ENCODE measurements around the gene IFNA2. TPM values are rescaled to one million over a fixed set of nuclear protein-coding genes. Genes with fewer than 3 reads are reported as not detected.
A peak's percentile ranks its signal among the peaks of the same experiment; 100 is the strongest.
"Not testable (repeated sequence)": the region's sequence is repeated elsewhere in the genome, so short reads cannot be mapped to it uniquely, and the experiment has no call there.

IFNA2 gene
- total RNA-seq (2021) (not detected in 2 replicates), Bru-seq, nascent RNA (not detected), BruChase-seq, experiment 1, labeled RNA remaining after a 2-hour chase (not detected), BruChase-seq, experiment 2, labeled RNA remaining after a 6-hour chase (not detected)
- long read RNA-seq, result 0 reads

GRCh38 chr9:21385131-21385670 lies at the start of gene IFNA2:
IFNA2 (minus strand) TSS chr9:21385398; CDS start chr9:21385329, 69 bp downstream.
- no peaks in the 10 kb centered on the region for H3K36me3 ChIP-seq (ENCODE audit: insufficient read depth, low read length, poor library complexity, severe bottlenecking)
- CTCF ChIA-PET, result no interaction called here
- H3K27ac ChIP-seq (ENCODE audit: low read depth, low read length, poor library complexity, severe bottlenecking), result no peak within 1 kb of the TSS
- intact Hi-C loops (cut with micrococcal nuclease; ENCODE audit: unreplicated experiment), result no loop called here
- peaks cover 67% of the 10 kb centered on the region for H3K27me3 ChIP-seq (replicated peaks; ENCODE audit: insufficient read depth, low read depth, low read length, poor library complexity)
- DNase-seq (ENCODE audit: low spot score), result no peak
- BruUV-seq (replicated peaks), result no TSS peak
- POLR2A ChIA-PET (ENCODE audit: low non-redundant PET), result no interaction called here
- no peaks in the 10 kb centered on the region for H3K4me1 ChIP-seq (ENCODE audit: insufficient read depth, low read length, poor library complexity, severe bottlenecking)
- no peak within 1 kb of the TSS for H3K4me3 ChIP-seq (ENCODE audit: low read depth, low read length, poor library complexity, severe bottlenecking)
- TF ChIP-seq CTCF (conservative IDR thresholded peaks at IDR 0.05; ENCODE audit: low read depth, low read length) (no peak), EZH2 (IDR thresholded peaks at IDR 0.05; ENCODE audit: borderline replicate concordance, low read depth, low read length, poor library complexity, severe bottlenecking) (no peak)
- H3K9me3 ChIP-seq (ENCODE audit: low read depth, low read length, poor library complexity, severe bottlenecking), result no peaks in the 10 kb centered on the region

GRCh38 chr9:21435015-21435383 lies 49.8 kb upstream of the IFNA2 start:
- H3K4me1 ChIP-seq (ENCODE audit: insufficient read depth, low read length, poor library complexity, severe bottlenecking); intact Hi-C loops (cut with micrococcal nuclease; ENCODE audit: unreplicated experiment); H3K4me3 ChIP-seq (ENCODE audit: low read depth, low read length, poor library complexity, severe bottlenecking); POLR2A ChIA-PET (ENCODE audit: low non-redundant PET); DNase-seq (ENCODE audit: low spot score); H3K36me3 ChIP-seq (ENCODE audit: insufficient read depth, low read length, poor library complexity, severe bottlenecking); H3K9me3 ChIP-seq (ENCODE audit: low read depth, low read length, poor library complexity, severe bottlenecking); BruUV-seq (replicated peaks); H3K27ac ChIP-seq (ENCODE audit: low read depth, low read length, poor library complexity, severe bottlenecking); H3K27me3 ChIP-seq (replicated peaks; ENCODE audit: insufficient read depth, low read depth, low read length, poor library complexity): not testable (repeated sequence)
- CTCF ChIA-PET, result interaction anchor here (1.0 kb wide), 1 partner anchor 109 kb away, joined by 5 read pairs; no protein-coding TSS in a partner anchor

GRCh38 chr9:21434202-21435014 lies 49.2 kb upstream of the IFNA2 start:
- Histone ChIP-seq H3K4me1 (ENCODE audit: insufficient read depth, low read length, poor library complexity, severe bottlenecking) (no peaks in the 10 kb centered on the region), H3K36me3 (ENCODE audit: insufficient read depth, low read length, poor library complexity, severe bottlenecking) (no peaks in the 10 kb centered on the region), H3K4me3 (ENCODE audit: low read depth, low read length, poor library complexity, severe bottlenecking) (no peak overlapping the region), H3K27ac (ENCODE audit: low read depth, low read length, poor library complexity, severe bottlenecking) (no peak overlapping the region), H3K9me3 (ENCODE audit: low read depth, low read length, poor library complexity, severe bottlenecking) (no peaks in the 10 kb centered on the region), H3K27me3 (replicated peaks; ENCODE audit: insufficient read depth, low read depth, low read length, poor library complexity) (no peaks in the 10 kb centered on the region)
- CTCF ChIA-PET, result interaction anchor here (1.0 kb wide), 1 partner anchor 108 kb away, joined by 5 read pairs; no protein-coding TSS in a partner anchor
- no TSS peak for BruUV-seq (replicated peaks)
- no peak for TF ChIP-seq EZH2 (IDR thresholded peaks at IDR 0.05; ENCODE audit: borderline replicate concordance, low read depth, low read length, poor library complexity, severe bottlenecking)
- peak; percentile 59 for TF ChIP-seq CTCF (conservative IDR thresholded peaks at IDR 0.05; ENCODE audit: low read depth, low read length)
- intact Hi-C loops (cut with micrococcal nuclease; ENCODE audit: unreplicated experiment), result no loop called here
- POLR2A ChIA-PET (ENCODE audit: low non-redundant PET), result no interaction called here
- DNase-seq (ENCODE audit: low spot score), result peak; percentile 57
